CD14-positive monocyte (primary cell): ENCODE measurements around the gene FGGY. TPM values are rescaled to one million over a fixed set of nuclear protein-coding genes. Genes with fewer than 3 reads are reported as not detected.
"Not testable (repeated sequence)": the region's sequence is repeated elsewhere in the genome, so short reads cannot be mapped to it uniquely, and the experiment has no call there.

Source experiments
- DNase-seq, 3 donors: peaks; one replicate each; pipeline ENCODE4 v3.0.0-alpha.2; 2011 to 2022
- H2AFZ ChIP-seq: 2 replicates; pipeline ENCODE4 v1.6.0; 2012; ENCODE audit warnings: mild to moderate bottlenecking, low read depth, low read length, inconsistent platforms; ENCODE audit not compliant: insufficient read depth, poor library complexity, severe bottlenecking
- H3K27ac ChIP-seq, 2 donors: 1 replicate in 1 of 2; 2 replicates in 1 of 2; pipeline ENCODE4 v1.5.1; 2012 to 2013; ENCODE audit warnings: low read length in 2 of 2, control low read depth in 1 of 2, inconsistent platforms in 1 of 2, low read depth in 1 of 2, mild to moderate bottlenecking in 1 of 2
- H3K27me3 ChIP-seq, 2 donors: one replicate each; pipeline versions ENCODE4 v1.6.0 to v1.6.1; 2011 to 2013; ENCODE audit warnings: low read length in 2 of 2; ENCODE audit not compliant: control insufficient read depth in 2 of 2, insufficient read depth in 2 of 2
- H3K36me3 ChIP-seq, 2 donors: replicated peaks in 1 of 2; 1 replicate in 1 of 2; 2 replicates in 1 of 2; pipeline versions ENCODE4 v1.5.1 to v1.6.1; 2012 to 2013; ENCODE audit warnings: low read length in 2 of 2, control low read depth in 1 of 2, inconsistent platforms in 1 of 2, mild to moderate bottlenecking in 1 of 2; ENCODE audit not compliant: insufficient read depth in 2 of 2, control insufficient read depth in 1 of 2
- H3K4me1 ChIP-seq, 2 donors: 1 replicate in 1 of 2; 2 replicates in 1 of 2; pipeline versions ENCODE4 v1.5.1 to v1.6.1; 2012 to 2013; ENCODE audit warnings: low read length in 2 of 2, control low read depth in 1 of 2, inconsistent platforms in 1 of 2, mild to moderate bottlenecking in 1 of 2, moderate library complexity in 1 of 2; ENCODE audit not compliant: insufficient read depth in 2 of 2, control insufficient read depth in 1 of 2
- H3K4me2 ChIP-seq: replicated peaks from 2 replicates; pipeline ENCODE3; 2012; ENCODE audit warnings: low read length, moderate library complexity, mild to moderate bottlenecking; ENCODE audit not compliant: poor library complexity, severe bottlenecking; ENCODE audit errors: extremely low read depth
- H3K4me3 ChIP-seq, 3 experiments: fragments of 200-600 bp in 1 of 3; sonication (generic) in 1 of 3; replicated peaks in 1 of 3; 1 replicate in 2 of 3; 2 replicates in 1 of 3; pipeline ENCODE4 v1.5.1; 2011 to 2013; ENCODE audit warnings: low read length in 3 of 3, mild to moderate bottlenecking in 3 of 3, control low read depth in 2 of 3, low read depth in 2 of 3, inconsistent platforms in 1 of 3, moderate library complexity in 1 of 3
- H3K79me2 ChIP-seq: 2 replicates; pipeline ENCODE4 v1.6.0; 2012; ENCODE audit warnings: mild to moderate bottlenecking, control low read depth, inconsistent platforms, low read length, moderate library complexity; ENCODE audit not compliant: insufficient read depth
- H3K9ac ChIP-seq: 2 replicates; pipeline ENCODE4 v1.6.0; 2017; ENCODE audit warnings: low read length, mild to moderate bottlenecking; ENCODE audit not compliant: insufficient read depth, poor library complexity, severe bottlenecking
- H3K9me3 ChIP-seq, 2 donors: replicated peaks in 1 of 2; 1 replicate in 1 of 2; 2 replicates in 1 of 2; pipeline versions ENCODE4 v1.5.1 to v1.6.1; 2012 to 2013; ENCODE audit warnings: low read length in 2 of 2, control low read depth in 1 of 2; ENCODE audit not compliant: control insufficient read depth in 1 of 2, insufficient read depth in 1 of 2
- H4K20me1 ChIP-seq: 2 replicates; pipeline ENCODE4 v1.6.0; 2012; ENCODE audit warnings: mild to moderate bottlenecking, low read length, control low read depth, moderate library complexity; ENCODE audit not compliant: insufficient read depth
- H3K27ac Mint-ChIP-seq, 7 donors: one replicate each; pipeline ENCODE4 v1.8.0; 2020; ENCODE audit warnings: mild to moderate bottlenecking in 7 of 7, mixed read lengths in 7 of 7, moderate library complexity in 6 of 7, inconsistent platforms in 2 of 7
- H3K27me3 Mint-ChIP-seq, 3 donors: one replicate each; pipeline ENCODE4 v1.8.0; 2021 to 2022; ENCODE audit warnings: low read depth in 3 of 3, mild to moderate bottlenecking in 3 of 3, mixed read lengths in 3 of 3, moderate library complexity in 3 of 3, inconsistent platforms in 1 of 3
- H3K36me3 Mint-ChIP-seq, 2 donors: one replicate each; pipeline ENCODE4 v1.8.0; 2020; ENCODE audit warnings: mixed read lengths in 2 of 2, inconsistent platforms in 1 of 2, mild to moderate bottlenecking in 1 of 2
- H3K4me1 Mint-ChIP-seq: one replicate; pipeline ENCODE4 v1.8.0; 2020; ENCODE audit warnings: mild to moderate bottlenecking, mixed read lengths
- H3K4me3 Mint-ChIP-seq, 2 donors: one replicate each; pipeline ENCODE4 v1.8.0; 2020; ENCODE audit warnings: mild to moderate bottlenecking in 2 of 2, mixed read lengths in 2 of 2, moderate library complexity in 1 of 2
- H3K9me3 Mint-ChIP-seq, 7 donors: one replicate each; pipeline ENCODE4 v1.8.0; 2020 to 2022; ENCODE audit warnings: mixed read lengths in 7 of 7, mild to moderate bottlenecking in 6 of 7, moderate library complexity in 6 of 7, inconsistent platforms in 2 of 7
- WGBS: methylation state at CpG from one replicate; pipeline ENCODE4 v1.1.5; 2013; ENCODE audit warnings: missing lambda C conversion rate; ENCODE audit not compliant: insufficient coverage; 5-methylcytosine and 5-hydroxymethylcytosine counted together
- intact Hi-C, 2 donors: fragments of 100-400 bp; cut with micrococcal nuclease; formaldehyde crosslinking; loops; one replicate each; pipeline versions ENCODE4 v1.15.0 to v1.15.1; 2023
- polyA plus RNA-seq, 3 donors: library from polyadenylated mRNA; depleted of rRNA in 1 of 3; unstranded in 2 of 3; stranded (reverse) in 1 of 3; fragments of 300-500 nt in 2 of 3; fragments of >200 nt in 1 of 3; fragmentation: Illumina TruSeq in 2 of 3; gene quantifications; 1 replicate in 2 of 3; 2 replicates in 1 of 3; pipeline ENCODE4 v1.2.3, GENCODE V29; 2012 to 2021
- TF ChIP-seq, protein P1 (sequence below): fragments of 200-600 bp; IDR thresholded peaks from one replicate; pipeline ENCODE4 v1.8.0; 2022; ENCODE audit warnings: antibody characterized with exemption, mild to moderate bottlenecking

Gene FGGY
- polyA plus RNA-seq, 3 donors = 2.3 to 4.3 (median 2.9) TPM

DNA sequence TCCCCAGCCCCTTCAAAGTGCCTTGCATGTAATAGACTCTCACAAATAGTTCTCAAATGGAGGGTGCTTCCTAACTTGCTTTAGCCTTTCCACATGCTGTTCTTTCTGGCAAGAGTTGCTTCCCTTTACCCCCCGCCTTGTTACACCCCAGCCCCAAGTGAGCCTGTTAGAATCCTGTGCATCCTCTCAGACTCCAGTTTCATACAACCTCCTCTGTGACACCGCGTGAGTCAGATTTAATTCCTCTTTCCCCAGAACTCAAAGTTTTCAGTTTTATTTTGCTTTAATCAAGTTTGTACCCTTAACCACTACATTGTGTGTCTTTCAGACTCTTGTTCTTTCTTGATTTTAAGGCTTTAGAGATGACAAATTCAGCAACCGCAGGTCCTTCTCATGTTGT, 283.4 kb downstream of the FGGY start:
- Mint-ChIP-seq H3K4me1 (peaks cover 2% of the 10 kb centered on the region), H3K27me3 (peaks cover 0 to 2% (median 0%) of the 10 kb centered on the region in 3 donors), H3K9me3 (peaks cover 0 to 5% (median 0%) of the 10 kb centered on the region in 7 donors), H3K27ac (no peak overlapping the region), H3K4me3 (no peak overlapping the region), H3K36me3 (peaks cover 0 to 5% of the 10 kb centered on the region in 2 donors)
- intact Hi-C loops = no loop called here
- Histone ChIP-seq H3K9ac (no peak overlapping the region), H4K20me1 (no peaks in the 10 kb centered on the region), H3K4me2 (peak overlapping the region; percentile 47), H3K4me3 (peak overlapping the region in 2 of 3 experiments; percentile 9 to 14), H3K79me2 (no peaks in the 10 kb centered on the region), H3K27me3 (no peaks in the 10 kb centered on the region), H3K27ac (peak overlapping the region in 1 of 2 donors; percentile 60), H2AFZ (no peak overlapping the region), H3K4me1 (peaks cover 23 to 28% of the 10 kb centered on the region in 2 donors), H3K9me3 (no peaks in the 10 kb centered on the region), H3K36me3 (no peaks in the 10 kb centered on the region)
- peak; percentile 57 to 79 (median 66) for DNase-seq
- 0% methylated on average over 3 of the region's 4 CpGs for WGBS
- TF ChIP-seq, protein P1, sequence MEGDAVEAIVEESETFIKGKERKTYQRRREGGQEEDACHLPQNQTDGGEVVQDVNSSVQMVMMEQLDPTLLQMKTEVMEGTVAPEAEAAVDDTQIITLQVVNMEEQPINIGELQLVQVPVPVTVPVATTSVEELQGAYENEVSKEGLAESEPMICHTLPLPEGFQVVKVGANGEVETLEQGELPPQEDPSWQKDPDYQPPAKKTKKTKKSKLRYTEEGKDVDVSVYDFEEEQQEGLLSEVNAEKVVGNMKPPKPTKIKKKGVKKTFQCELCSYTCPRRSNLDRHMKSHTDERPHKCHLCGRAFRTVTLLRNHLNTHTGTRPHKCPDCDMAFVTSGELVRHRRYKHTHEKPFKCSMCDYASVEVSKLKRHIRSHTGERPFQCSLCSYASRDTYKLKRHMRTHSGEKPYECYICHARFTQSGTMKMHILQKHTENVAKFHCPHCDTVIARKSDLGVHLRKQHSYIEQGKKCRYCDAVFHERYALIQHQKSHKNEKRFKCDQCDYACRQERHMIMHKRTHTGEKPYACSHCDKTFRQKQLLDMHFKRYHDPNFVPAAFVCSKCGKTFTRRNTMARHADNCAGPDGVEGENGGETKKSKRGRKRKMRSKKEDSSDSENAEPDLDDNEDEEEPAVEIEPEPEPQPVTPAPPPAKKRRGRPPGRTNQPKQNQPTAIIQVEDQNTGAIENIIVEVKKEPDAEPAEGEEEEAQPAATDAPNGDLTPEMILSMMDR = no peak

DNA sequence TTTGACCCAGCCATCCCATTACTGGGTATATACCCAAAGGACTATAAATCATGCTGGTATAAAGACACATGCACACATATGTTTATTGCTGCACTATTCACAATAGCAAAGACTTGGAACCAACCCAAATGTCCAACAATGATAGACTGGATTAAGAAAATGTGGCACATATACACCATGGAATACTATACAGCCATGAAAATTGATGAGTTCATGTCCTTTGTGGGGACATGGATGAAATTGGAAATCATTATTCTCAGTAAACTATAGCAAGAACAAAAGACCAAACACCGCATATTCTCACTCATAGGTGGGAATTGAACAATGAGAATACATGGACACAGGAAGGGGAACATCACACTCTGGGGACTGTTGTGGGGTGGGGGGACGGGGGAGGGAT, 295.5 kb downstream of the FGGY start:
- H3K27me3 Mint-ChIP-seq = not testable (repeated sequence)

More for the DNA sequence above, 295.5 kb downstream of the FGGY start:
- H3K9me3 Mint-ChIP-seq = peaks cover 2 to 13% (median 9%) of the 10 kb centered on the region in 7 donors
- H3K4me2 ChIP-seq, DNase-seq, H3K36me3 Mint-ChIP-seq, H3K27ac ChIP-seq, H3K79me2 ChIP-seq, H3K4me1 ChIP-seq, H3K4me1 Mint-ChIP-seq, H3K36me3 ChIP-seq, H3K27ac Mint-ChIP-seq, H3K9ac ChIP-seq, intact Hi-C loops, H4K20me1 ChIP-seq, H3K4me3 ChIP-seq, H2AFZ ChIP-seq, H3K9me3 ChIP-seq, H3K27me3 ChIP-seq, H3K4me3 Mint-ChIP-seq: not testable (repeated sequence)
- WGBS = no CpG with 5 or more reads among the region's 2 CpGs
